Naive thymus-derived CD8-positive, alpha-beta T cell (primary cell): ENCODE data around the gene SMYD3. TPM values are rescaled to one million over a fixed set of nuclear protein-coding genes. Genes with fewer than 3 reads are reported as not detected.

ENCODE experiments used
- ATAC-seq, 2 donors: fragments of 150-1000 bp; cut with Tn5 transposase in 1 of 2; sonication (Bioruptor Pico), chemical (Tn5 transposase) in 1 of 2; 1 replicate in 1 of 2; 2 replicates in 1 of 2; pipeline ENCODE4 v1.10.0; 2021; ENCODE audit warnings: mild to moderate bottlenecking in 2 of 2, moderate library complexity in 2 of 2
- POLR2A ChIA-PET: fragments of 350-600 bp; sonication (Branson Sonifier 250); formaldehyde crosslinking; loops from one replicate; lab custom pipeline; 2021; ENCODE audit warnings: antibody characterized with exemption; lab: Charles Lee
- DNase-seq, 10 donors: peaks; one replicate each; pipeline versions ENCODE4 v3.0.0 to v3.0.0-alpha.2; 2020 to 2022
- H3K27ac Mint-ChIP-seq, 10 donors: one replicate each; pipeline ENCODE4 v1.8.0; 2020 to 2022; ENCODE audit warnings: mild to moderate bottlenecking in 10 of 10, mixed read lengths in 10 of 10, moderate library complexity in 4 of 10, inconsistent platforms in 1 of 10
- H3K27me3 Mint-ChIP-seq, 5 donors: one replicate each; pipeline ENCODE4 v1.8.0; 2021 to 2022; ENCODE audit warnings: mixed read lengths in 5 of 5
- H3K36me3 Mint-ChIP-seq, 3 donors: one replicate each; pipeline ENCODE4 v1.8.0; 2020 to 2022; ENCODE audit warnings: mixed read lengths in 3 of 3, mild to moderate bottlenecking in 2 of 3, inconsistent platforms in 1 of 3
- H3K4me1 Mint-ChIP-seq, 4 donors: one replicate each; pipeline ENCODE4 v1.8.0; 2021 to 2022; ENCODE audit warnings: mixed read lengths in 4 of 4
- H3K4me3 Mint-ChIP-seq, 10 donors: one replicate each; pipeline ENCODE4 v1.8.0; 2020 to 2022; ENCODE audit warnings: mild to moderate bottlenecking in 10 of 10, mixed read lengths in 10 of 10, moderate library complexity in 6 of 10, inconsistent platforms in 1 of 10
- H3K9me3 Mint-ChIP-seq, 9 donors: one replicate each; pipeline ENCODE4 v1.8.0; 2020 to 2022; ENCODE audit warnings: mixed read lengths in 9 of 9, mild to moderate bottlenecking in 3 of 9, inconsistent platforms in 1 of 9, moderate library complexity in 1 of 9
- polyA plus RNA-seq, 3 donors: library from polyadenylated mRNA; unstranded; fragments of 300-500 nt; fragmentation: Illumina TruSeq; gene quantifications; one replicate each; pipeline ENCODE4 v1.2.3, GENCODE V29; 2021
- total RNA-seq, 8 experiments: library from RNA in 2 of 8; stranded (reverse) in 2 of 8; gene quantifications; one replicate each; pipeline ENCODE4 v1.2.3 and lab custom pipeline; 2021 to 2026

Gene SMYD3
- total and polyA plus RNA-seq, 5 experiments from 2014 or later: 19.1 to 42.1 (median 36.5) TPM

GRCh38 chr1:246095443-246095842 is 411.6 kb downstream of the SMYD3 start:
- Mint-ChIP-seq H3K27ac (no peak overlapping the region), H3K4me1 (peaks cover 0 to 9% (median 0%) of the 10 kb centered on the region in 4 donors), H3K36me3 (peaks cover 20 to 32% (median 23%) of the 10 kb centered on the region in 3 donors), H3K9me3 (peaks cover 0 to 20% (median 4%) of the 10 kb centered on the region in 9 donors), H3K4me3 (no peak overlapping the region), H3K27me3 (no peaks in the 10 kb centered on the region)
- POLR2A ChIA-PET: no interaction called here
- ATAC-seq: no peak
- DNase-seq: no peak

GRCh38 chr1:246093230-246093629 is 413.8 kb downstream of the SMYD3 start:
- Mint-ChIP-seq H3K27me3 (no peaks in the 10 kb centered on the region), H3K27ac (peak overlapping the region in 1 of 10 donors; percentile 55), H3K4me3 (no peak overlapping the region), H3K9me3 (peaks cover 0 to 20% (median 4%) of the 10 kb centered on the region in 9 donors), H3K36me3 (peaks cover 23 to 31% (median 23%) of the 10 kb centered on the region in 3 donors), H3K4me1 (peaks cover 0 to 9% (median 0%) of the 10 kb centered on the region in 4 donors)
- DNase-seq (no peak), ATAC-seq (no peak)
- POLR2A ChIA-PET: no interaction called here

- H3K4me1 Mint-ChIP-seq: peaks cover 0 to 9% (median 0%) of the 10 kb centered on the region in 4 donors
- H3K4me3 Mint-ChIP-seq: no peak overlapping the region
- H3K27me3 Mint-ChIP-seq: no peaks in the 10 kb centered on the region
- POLR2A ChIA-PET: no interaction called here
- peaks cover 19 to 34% (median 23%) of the 10 kb centered on the region in 3 donors for H3K36me3 Mint-ChIP-seq
- no peak overlapping the region for H3K27ac Mint-ChIP-seq
- H3K9me3 Mint-ChIP-seq: peaks cover 0 to 20% (median 5%) of the 10 kb centered on the region in 9 donors
- DNase-seq (no peak), ATAC-seq (no peak)
Observed at GRCh38 chr1:246092136-246092535, 414.9 kb downstream of the SMYD3 start.

- DNase-seq (no peak), ATAC-seq (no peak)
- POLR2A ChIA-PET: no interaction called here
- Mint-ChIP-seq H3K36me3 (peaks cover 19 to 36% (median 23%) of the 10 kb centered on the region in 3 donors), H3K9me3 (peaks cover 0 to 20% (median 6%) of the 10 kb centered on the region in 9 donors), H3K27me3 (no peaks in the 10 kb centered on the region), H3K4me1 (peaks cover 0 to 11% (median 0%) of the 10 kb centered on the region in 4 donors), H3K27ac (no peak overlapping the region), H3K4me3 (no peak overlapping the region)
Observed at GRCh38 chr1:246091477-246091876, 415.6 kb downstream of the SMYD3 start.

- POLR2A ChIA-PET: no interaction called here
- Mint-ChIP-seq H3K4me3 (no peak overlapping the region), H3K27me3 (no peaks in the 10 kb centered on the region), H3K36me3 (peaks cover 8 to 19% (median 15%) of the 10 kb centered on the region in 3 donors), H3K9me3 (peaks cover 0 to 30% (median 6%) of the 10 kb centered on the region in 9 donors), H3K4me1 (peaks cover 0 to 8% (median 0%) of the 10 kb centered on the region in 4 donors), H3K27ac (no peak overlapping the region)
- ATAC-seq: no peak
- no peak for DNase-seq
Observed at GRCh38 chr1:246086191-246086590, 420.9 kb downstream of the SMYD3 start.

GRCh38 chr1:246083416-246083815 is 423.7 kb downstream of the SMYD3 start:
- DNase-seq (no peak), ATAC-seq (no peak)
- peaks cover 0 to 6% (median 3%) of the 10 kb centered on the region in 4 donors for H3K4me1 Mint-ChIP-seq
- no peak overlapping the region for H3K27ac Mint-ChIP-seq
- H3K9me3 Mint-ChIP-seq: peaks cover 0 to 30% (median 7%) of the 10 kb centered on the region in 9 donors
- POLR2A ChIA-PET: no interaction called here
- peaks cover 9 to 24% (median 22%) of the 10 kb centered on the region in 3 donors for H3K36me3 Mint-ChIP-seq
- H3K4me3 Mint-ChIP-seq: no peak overlapping the region
- no peaks in the 10 kb centered on the region for H3K27me3 Mint-ChIP-seq

GRCh38 chr1:246081856-246082668 is 425.0 kb downstream of the SMYD3 start:
- POLR2A ChIA-PET: no interaction called here
- Mint-ChIP-seq H3K27me3 (no peaks in the 10 kb centered on the region), H3K4me3 (no peak overlapping the region), H3K36me3 (peaks cover 7 to 24% (median 16%) of the 10 kb centered on the region in 3 donors), H3K9me3 (peaks cover 0 to 28% (median 7%) of the 10 kb centered on the region in 9 donors), H3K4me1 (peaks cover 0 to 7% (median 3%) of the 10 kb centered on the region in 4 donors), H3K27ac (no peak overlapping the region)
- DNase-seq (no peak), ATAC-seq (no peak)

GRCh38 chr1:246081138-246081702 is 425.9 kb downstream of the SMYD3 start:
- Mint-ChIP-seq H3K27me3 (no peaks in the 10 kb centered on the region), H3K36me3 (peaks cover 7 to 24% (median 16%) of the 10 kb centered on the region in 3 donors), H3K4me3 (no peak overlapping the region), H3K27ac (no peak overlapping the region), H3K4me1 (peaks cover 0 to 7% (median 2%) of the 10 kb centered on the region in 4 donors), H3K9me3 (peaks cover 3 to 24% (median 6%) of the 10 kb centered on the region in 9 donors)
- POLR2A ChIA-PET: no interaction called here
- ATAC-seq (no peak), DNase-seq (no peak)

GRCh38 chr1:246080031-246080430 is 427.0 kb downstream of the SMYD3 start:
- ATAC-seq (no peak), DNase-seq (no peak)
- peaks cover 7 to 26% (median 23%) of the 10 kb centered on the region in 3 donors for H3K36me3 Mint-ChIP-seq
- no peak overlapping the region for H3K4me3 Mint-ChIP-seq
- peaks cover 0 to 7% (median 2%) of the 10 kb centered on the region in 4 donors for H3K4me1 Mint-ChIP-seq
- no peak overlapping the region for H3K27ac Mint-ChIP-seq
- POLR2A ChIA-PET: no interaction called here
- H3K27me3 Mint-ChIP-seq: no peaks in the 10 kb centered on the region
- peaks cover 0 to 20% (median 8%) of the 10 kb centered on the region in 9 donors for H3K9me3 Mint-ChIP-seq

GRCh38 chr1:246078888-246079252 is 428.2 kb downstream of the SMYD3 start:
- ATAC-seq: no peak
- H3K27ac Mint-ChIP-seq: no peak overlapping the region

GRCh38 chr1:246078126-246078887 is 428.8 kb downstream of the SMYD3 start:
- Mint-ChIP-seq H3K9me3 (peaks cover 0 to 24% (median 11%) of the 10 kb centered on the region in 9 donors), H3K27ac (peak overlapping the region in 1 of 10 donors; percentile 52), H3K27me3 (no peaks in the 10 kb centered on the region), H3K4me3 (no peak overlapping the region), H3K36me3 (peaks cover 8 to 27% (median 24%) of the 10 kb centered on the region in 3 donors), H3K4me1 (peaks cover 0 to 7% (median under 1%) of the 10 kb centered on the region in 4 donors)
- DNase-seq (no peak), ATAC-seq (no peak)
- POLR2A ChIA-PET: no interaction called here

More at GRCh38 chr1:246078888-246079252, 428.2 kb downstream of the SMYD3 start:
- peaks cover 0 to 27% (median 12%) of the 10 kb centered on the region in 9 donors for H3K9me3 Mint-ChIP-seq
- H3K4me3 Mint-ChIP-seq: no peak overlapping the region
- H3K27me3 Mint-ChIP-seq: no peaks in the 10 kb centered on the region
- peaks cover 0 to 7% (median 2%) of the 10 kb centered on the region in 4 donors for H3K4me1 Mint-ChIP-seq
- no peak for DNase-seq
- POLR2A ChIA-PET: no interaction called here
- peaks cover 10 to 31% (median 27%) of the 10 kb centered on the region in 3 donors for H3K36me3 Mint-ChIP-seq

GRCh38 chr1:246077476-246077875 is 429.6 kb downstream of the SMYD3 start:
- no peak overlapping the region for H3K27ac Mint-ChIP-seq
- no peak overlapping the region for H3K4me3 Mint-ChIP-seq
- ATAC-seq (no peak), DNase-seq (no peak)
- H3K9me3 Mint-ChIP-seq: peaks cover 0 to 24% (median 5%) of the 10 kb centered on the region in 9 donors
- H3K27me3 Mint-ChIP-seq: no peaks in the 10 kb centered on the region
- H3K4me1 Mint-ChIP-seq: peaks cover 0 to 7% (median 0%) of the 10 kb centered on the region in 4 donors
- peaks cover 6 to 24% (median 22%) of the 10 kb centered on the region in 3 donors for H3K36me3 Mint-ChIP-seq
- POLR2A ChIA-PET: no interaction called here
